Natural killer cell (primary cell): ENCODE data around the gene KIF20B. TPM values are rescaled to one million over a fixed set of nuclear protein-coding genes. Genes with fewer than 3 reads are reported as not detected.

Experiments used
- ATAC-seq, 3 donors: fragments of 150-1000 bp in 2 of 3; fragments of 200-7000 bp in 1 of 3; cut with Tn5 transposase; 1 replicate in 1 of 3; 2 replicates in 2 of 3; pipeline ENCODE4 v1.10.0; 2021; ENCODE audit warnings: mild to moderate bottlenecking in 2 of 3, moderate library complexity in 2 of 3
- DNase-seq, 2 donors: peaks; one replicate each; pipeline versions ENCODE4 v3.0.0 to v3.0.0-alpha.2; 2013 to 2021; ENCODE audit warnings: mixed read lengths in 1 of 2
- H3K27ac ChIP-seq: one replicate; pipeline ENCODE4 v1.5.1; 2013; ENCODE audit warnings: mild to moderate bottlenecking, low read length
- H3K27me3 ChIP-seq: one replicate; pipeline ENCODE4 v1.6.1; 2013; ENCODE audit warnings: low read length; ENCODE audit not compliant: control insufficient read depth, insufficient read depth
- H3K36me3 ChIP-seq: one replicate; pipeline ENCODE4 v1.6.1; 2013; ENCODE audit warnings: low read length; ENCODE audit not compliant: control insufficient read depth, insufficient read depth
- H3K4me1 ChIP-seq: one replicate; pipeline ENCODE4 v1.6.1; 2013; ENCODE audit warnings: low read length; ENCODE audit not compliant: control insufficient read depth, insufficient read depth
- H3K4me3 ChIP-seq: one replicate; pipeline ENCODE4 v1.5.1; 2013; ENCODE audit warnings: low read length
- H3K9me3 ChIP-seq: one replicate; pipeline ENCODE4 v1.6.1; 2013; ENCODE audit warnings: low read length; ENCODE audit not compliant: control insufficient read depth, insufficient read depth
- H3K27ac Mint-ChIP-seq, 2 donors: one replicate each; pipeline ENCODE4 v1.8.0; 2022; ENCODE audit warnings: mild to moderate bottlenecking in 2 of 2, mixed read lengths in 2 of 2, moderate library complexity in 1 of 2
- H3K27me3 Mint-ChIP-seq, 2 donors: one replicate each; pipeline ENCODE4 v1.8.0; 2022; ENCODE audit warnings: low read depth in 2 of 2, mixed read lengths in 2 of 2
- H3K36me3 Mint-ChIP-seq: one replicate; pipeline ENCODE4 v1.8.0; 2022; ENCODE audit warnings: mixed read lengths
- H3K4me1 Mint-ChIP-seq, 2 donors: one replicate each; pipeline ENCODE4 v1.8.0; 2022; ENCODE audit warnings: mixed read lengths in 2 of 2
- H3K4me3 Mint-ChIP-seq: one replicate; pipeline ENCODE4 v1.8.0; 2022; ENCODE audit warnings: mild to moderate bottlenecking, moderate library complexity, mixed read lengths
- H3K9me3 Mint-ChIP-seq, 2 donors: one replicate each; pipeline ENCODE4 v1.8.0; 2022; ENCODE audit warnings: mixed read lengths in 2 of 2
- CTCF ChIP-seq: fragments of 200-600 bp; IDR thresholded peaks from one replicate; pipeline ENCODE4 v1.8.0; 2022; ENCODE audit warnings: antibody characterized with exemption
- WGBS: methylation state at CpG from one replicate; pipeline ENCODE4 v1.1.7; 2013; ENCODE audit warnings: missing lambda C conversion rate; ENCODE audit not compliant: insufficient coverage; 5-methylcytosine and 5-hydroxymethylcytosine counted together
- intact Hi-C: fragments of 100-400 bp; cut with micrococcal nuclease; formaldehyde crosslinking; loops from one replicate; pipeline ENCODE4 v1.14.2; 2022
- total RNA-seq, 4 donors: library from RNA; stranded (reverse); fragments of 120-200 nt in 1 of 4; gene quantifications; one replicate each; pipeline versions ENCODE4 v1.2.3 to v1.2.4, GENCODE V29; 2013 to 2022

Gene KIF20B
- total RNA-seq, 3 donors from 2014 or later (not counting 1 experiment from before 2014, with no cell fraction given): 17.2 to 20.2 (median 17.3) TPM

GRCh38 chr10:89692416-89692815 lies 9.0 kb upstream of the KIF20B start:
- whole genome bisulfite sequencing: 68% methylated on average over 4 of the region's 4 CpGs
- Histone ChIP-seq H3K36me3 (no peaks in the 10 kb centered on the region), H3K27me3 (no peaks in the 10 kb centered on the region), H3K9me3 (no peaks in the 10 kb centered on the region), H3K27ac (no peak overlapping the region), H3K4me3 (no peak overlapping the region), H3K4me1 (no peaks in the 10 kb centered on the region)
- TF ChIP-seq CTCF: no peak
- DNase-seq (no peak), ATAC-seq (no peak)
- intact Hi-C loops: no loop called here
- Mint-ChIP-seq H3K27ac (no peak overlapping the region), H3K27me3 (peaks cover 3 to 6% of the 10 kb centered on the region in 2 donors), H3K9me3 (no peaks in the 10 kb centered on the region), H3K36me3 (no peaks in the 10 kb centered on the region), H3K4me3 (no peak overlapping the region), H3K4me1 (no peaks in the 10 kb centered on the region)

DNA sequence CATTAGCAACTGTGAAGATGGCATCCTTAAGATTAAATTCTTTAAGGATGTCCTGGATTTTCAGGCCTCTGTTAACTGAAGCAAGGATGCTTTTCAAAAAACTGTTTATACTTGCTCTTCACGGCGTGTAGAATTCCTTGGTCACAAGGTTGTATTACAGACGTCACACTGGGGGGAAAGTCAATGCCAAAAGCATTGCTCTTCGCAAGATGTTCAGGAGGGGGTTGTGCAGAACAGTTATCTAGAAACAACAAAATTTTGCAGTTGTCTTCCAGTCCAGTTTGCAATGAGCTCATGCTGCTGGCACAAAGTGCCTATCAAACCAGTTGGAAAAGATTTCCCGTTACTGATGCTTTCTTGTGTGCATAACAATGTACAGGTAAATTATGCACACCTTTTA lies 8.2 kb upstream of the KIF20B start:
- 98% methylated on average over 5 of the region's 5 CpGs for WGBS
- no peak overlapping the region for H3K4me3 Mint-ChIP-seq
- Histone ChIP-seq H3K9me3 (no peaks in the 10 kb centered on the region), H3K36me3 (no peaks in the 10 kb centered on the region), H3K27ac (no peak overlapping the region), H3K4me1 (no peaks in the 10 kb centered on the region), H3K27me3 (no peaks in the 10 kb centered on the region), H3K4me3 (no peak overlapping the region)
- no peak for ATAC-seq
- H3K27ac Mint-ChIP-seq: no peak overlapping the region
- H3K36me3 Mint-ChIP-seq: no peaks in the 10 kb centered on the region
- H3K4me1 Mint-ChIP-seq: no peaks in the 10 kb centered on the region
- no peak for TF ChIP-seq CTCF
- H3K27me3 Mint-ChIP-seq: peaks cover 3 to 6% of the 10 kb centered on the region in 2 donors
- H3K9me3 Mint-ChIP-seq: no peaks in the 10 kb centered on the region
- intact Hi-C loops: no loop called here
- DNase-seq: no peak

- WGBS: 97% methylated on average over 3 of the region's 3 CpGs
- no peaks in the 10 kb centered on the region for H3K36me3 Mint-ChIP-seq
- no peaks in the 10 kb centered on the region for H3K9me3 Mint-ChIP-seq
These were observed 6.1 kb upstream of the KIF20B start for GRCh38 chr10:89695307-89695706.

More at GRCh38 chr10:89695307-89695706, 6.1 kb upstream of the KIF20B start:
- no peak overlapping the region for H3K4me3 Mint-ChIP-seq
- H3K27me3 Mint-ChIP-seq: peaks cover 0 to 6% of the 10 kb centered on the region in 2 donors
- no peak overlapping the region for H3K27ac Mint-ChIP-seq
- no peak for TF ChIP-seq CTCF
- H3K27ac ChIP-seq: no peak overlapping the region
- H3K27me3 ChIP-seq: no peaks in the 10 kb centered on the region
- H3K36me3 ChIP-seq: no peaks in the 10 kb centered on the region
- no peaks in the 10 kb centered on the region for H3K4me1 ChIP-seq
- no peak overlapping the region for H3K4me3 ChIP-seq
- H3K4me1 Mint-ChIP-seq: no peaks in the 10 kb centered on the region
- no peak for ATAC-seq
- no peak for DNase-seq
- H3K9me3 ChIP-seq: no peaks in the 10 kb centered on the region
- intact Hi-C loops: no loop called here
